Measurements from ENCODE around the gene PRR4. TPM values are rescaled to one million over a fixed set of nuclear protein-coding genes. Genes with fewer than 3 reads are reported as not detected.

PRR4 gene, protein sequence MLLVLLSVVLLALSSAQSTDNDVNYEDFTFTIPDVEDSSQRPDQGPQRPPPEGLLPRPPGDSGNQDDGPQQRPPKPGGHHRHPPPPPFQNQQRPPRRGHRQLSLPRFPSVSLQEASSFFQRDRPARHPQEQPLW
- 1 to 10 TPM in 1 of 3 donors, under 1 TPM in 2; 0.60 to 3.4 (median 0.79) TPM for total RNA-seq
- long read RNA-seq, donor 1: 0 reads
- long read RNA-seq, donor 2: 0 reads

DNA sequence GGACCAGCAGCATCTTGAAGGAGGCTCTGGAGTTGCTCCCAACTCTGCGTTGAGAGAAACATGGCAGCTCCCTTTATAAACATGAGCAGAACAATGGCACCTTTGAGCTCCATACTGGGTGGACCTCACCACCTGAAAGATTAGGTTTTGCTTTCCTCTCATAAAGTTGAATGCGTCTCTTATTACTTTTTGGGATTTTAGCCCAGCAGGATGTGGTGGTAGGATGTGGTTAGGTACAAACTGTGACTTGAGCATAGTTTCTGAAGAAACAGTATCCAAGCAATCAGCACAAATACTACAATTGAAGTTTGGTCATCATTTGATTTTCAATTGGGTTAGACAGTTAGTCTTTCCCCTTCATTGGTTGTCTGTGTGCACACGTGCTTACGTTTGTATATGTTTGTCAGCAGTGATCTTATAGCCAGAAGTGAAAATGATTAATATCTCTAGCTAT lies at the start of gene PRR4:
Gene PRR4, minus strand, starts transcription at position 51 of the 454 bp plus-strand sequence. Its CDS starts 38 bp downstream, at position 13.
- no peak for DNase-seq
- intact Hi-C loops (cut with DNase I, micrococcal nuclease): no loop called here

GRCh38 chr12:10896854-10897253 lies 47.6 kb upstream of the PRR4 start:
- H3K36me3 ChIP-seq (ENCODE audit: low read depth): no peaks in the 10 kb centered on the region
- no peak for ATAC-seq
- H3K9me3 ChIP-seq: no peaks in the 10 kb centered on the region
- DNase-seq: no peak
- intact Hi-C loops (cut with DNase I, micrococcal nuclease): no loop called here
- no peak overlapping the region for H3K4me3 ChIP-seq
- peaks cover 5% of the 10 kb centered on the region for H3K4me1 ChIP-seq (ENCODE audit: low read depth)
- TF ChIP-seq, protein P1, sequence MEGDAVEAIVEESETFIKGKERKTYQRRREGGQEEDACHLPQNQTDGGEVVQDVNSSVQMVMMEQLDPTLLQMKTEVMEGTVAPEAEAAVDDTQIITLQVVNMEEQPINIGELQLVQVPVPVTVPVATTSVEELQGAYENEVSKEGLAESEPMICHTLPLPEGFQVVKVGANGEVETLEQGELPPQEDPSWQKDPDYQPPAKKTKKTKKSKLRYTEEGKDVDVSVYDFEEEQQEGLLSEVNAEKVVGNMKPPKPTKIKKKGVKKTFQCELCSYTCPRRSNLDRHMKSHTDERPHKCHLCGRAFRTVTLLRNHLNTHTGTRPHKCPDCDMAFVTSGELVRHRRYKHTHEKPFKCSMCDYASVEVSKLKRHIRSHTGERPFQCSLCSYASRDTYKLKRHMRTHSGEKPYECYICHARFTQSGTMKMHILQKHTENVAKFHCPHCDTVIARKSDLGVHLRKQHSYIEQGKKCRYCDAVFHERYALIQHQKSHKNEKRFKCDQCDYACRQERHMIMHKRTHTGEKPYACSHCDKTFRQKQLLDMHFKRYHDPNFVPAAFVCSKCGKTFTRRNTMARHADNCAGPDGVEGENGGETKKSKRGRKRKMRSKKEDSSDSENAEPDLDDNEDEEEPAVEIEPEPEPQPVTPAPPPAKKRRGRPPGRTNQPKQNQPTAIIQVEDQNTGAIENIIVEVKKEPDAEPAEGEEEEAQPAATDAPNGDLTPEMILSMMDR (IDR thresholded peaks at IDR 0.05): no peak

More for the DNA sequence above, at the start of gene PRR4:
- Histone ChIP-seq H3K9me3 (no peaks in the 10 kb centered on the region), H3K4me1 (ENCODE audit: low read depth) (no peaks in the 10 kb centered on the region), H3K36me3 (ENCODE audit: low read depth) (no peaks in the 10 kb centered on the region), H3K4me3 (no peak within 1 kb of the TSS)
- TF ChIP-seq, protein P1 (IDR thresholded peaks at IDR 0.05): no peak
- ATAC-seq: peak; percentile 14

GRCh38 chr12:10891937-10892336 lies 42.7 kb upstream of the PRR4 start:
- DNase-seq (peak in 1 of 3 donors; percentile 33), ATAC-seq (peak; percentile 87)
- intact Hi-C loops (cut with DNase I, micrococcal nuclease): no loop called here

DNA sequence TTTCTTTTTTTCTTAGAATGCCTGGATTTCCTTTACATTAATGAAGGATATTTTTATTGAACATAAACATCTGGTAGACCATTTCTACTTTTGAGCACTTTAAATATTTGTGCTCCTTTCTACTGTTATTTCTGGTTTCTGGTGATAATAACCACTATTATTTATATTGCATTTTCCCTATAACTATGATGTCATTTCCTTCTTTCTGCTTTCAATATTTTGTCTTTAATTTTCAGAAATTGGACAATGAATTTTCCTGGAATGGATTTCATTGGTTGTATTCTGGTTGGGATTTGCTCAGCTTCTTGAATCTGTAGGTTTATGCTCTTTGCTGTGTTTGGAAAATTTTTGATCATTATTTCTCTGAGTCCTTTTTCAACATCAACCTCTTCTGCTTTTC lies 40.0 kb upstream of the PRR4 start:
- Histone ChIP-seq H3K4me3 (no peak overlapping the region), H3K36me3 (ENCODE audit: low read depth) (no peaks in the 10 kb centered on the region), H3K9me3 (no peaks in the 10 kb centered on the region), H3K4me1 (ENCODE audit: low read depth) (peaks cover 5% of the 10 kb centered on the region)
- TF ChIP-seq, protein P1 (IDR thresholded peaks at IDR 0.05): no peak
- intact Hi-C loops (cut with DNase I, micrococcal nuclease): no loop called here
- DNase-seq (no peak), ATAC-seq (no peak)

More at GRCh38 chr12:10891937-10892336, 42.7 kb upstream of the PRR4 start:
- peaks cover 5% of the 10 kb centered on the region for H3K4me1 ChIP-seq (ENCODE audit: low read depth)
- no peaks in the 10 kb centered on the region for H3K9me3 ChIP-seq
- no peak overlapping the region for H3K4me3 ChIP-seq
- H3K36me3 ChIP-seq (ENCODE audit: low read depth): no peaks in the 10 kb centered on the region
- TF ChIP-seq, protein P1 (IDR thresholded peaks at IDR 0.05): no peak

GRCh38 chr12:10884086-10884725 lies 34.9 kb upstream of the PRR4 start, which contains the start of gene PRH1:
Gene PRH1, minus strand, starts transcription at chr12:10884255. Its CDS starts 38 bp downstream, at chr12:10884217.
- TF ChIP-seq, protein P1 (IDR thresholded peaks at IDR 0.05): no peak
- intact Hi-C loops (cut with DNase I, micrococcal nuclease): no loop called here
- H3K4me1 ChIP-seq (ENCODE audit: low read depth): no peaks in the 10 kb centered on the region
- H3K4me3 ChIP-seq: no peak within 1 kb of the TSS
- DNase-seq: no peak
- no peak for ATAC-seq
- no peaks in the 10 kb centered on the region for H3K36me3 ChIP-seq (ENCODE audit: low read depth)
- no peaks in the 10 kb centered on the region for H3K9me3 ChIP-seq
